Measurements from ENCODE around the gene BHLHE40.
A peak's percentile ranks its signal among the peaks of the same experiment; 100 is the strongest.

BHLHE40 gene

DNA sequence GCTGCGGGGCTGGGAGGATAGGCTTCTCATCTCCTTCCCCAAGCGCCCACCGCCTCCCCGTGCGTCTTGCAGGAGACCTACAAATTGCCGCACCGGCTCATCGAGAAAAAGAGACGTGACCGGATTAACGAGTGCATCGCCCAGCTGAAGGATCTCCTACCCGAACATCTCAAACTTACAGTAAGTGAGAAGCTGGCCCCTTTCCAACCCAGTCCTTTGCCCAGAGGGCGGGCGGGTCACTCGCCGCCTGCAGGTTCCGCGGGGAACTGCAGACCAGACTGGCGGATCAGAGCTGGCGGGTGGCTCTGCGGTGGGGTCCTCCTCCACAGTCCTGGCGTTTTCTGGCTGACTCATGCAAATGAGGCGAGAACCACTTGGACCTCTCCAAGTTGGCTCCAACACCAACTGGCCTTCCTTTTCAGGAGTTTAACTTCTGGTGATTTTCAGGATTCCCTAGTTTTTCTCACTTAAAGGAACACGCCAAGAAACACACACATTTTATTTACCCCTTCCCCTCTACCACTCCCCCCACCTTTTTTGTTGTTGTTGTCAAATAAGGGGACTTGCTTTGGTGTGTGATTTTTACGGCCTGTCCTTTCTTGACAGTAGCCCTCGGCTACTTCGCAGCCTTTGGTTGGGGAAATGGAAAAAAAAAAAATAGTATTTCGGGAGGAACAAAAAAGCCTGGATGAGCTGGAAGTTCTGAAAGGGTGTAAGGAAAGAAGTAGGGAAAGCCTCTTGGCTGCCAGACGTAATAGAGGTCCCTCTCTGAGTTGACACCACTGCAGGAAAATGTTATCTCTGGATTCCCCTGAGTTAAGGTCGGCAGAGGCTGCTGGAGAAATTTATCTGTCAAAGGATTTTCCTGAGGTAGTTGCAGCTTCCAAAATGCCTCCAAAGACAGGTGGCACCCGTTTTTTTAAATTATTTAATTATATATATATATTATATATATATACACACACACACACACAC, 1.3 kb downstream of the BHLHE40 start:
- peak; percentile 97 for TF ChIP-seq CTCF (IDR thresholded peaks at IDR 0.05; ENCODE audit: borderline replicate concordance, insufficient read depth, low read depth, low read length)
- H3K4me3 ChIP-seq (ENCODE audit: low read depth, low read length): peak overlapping the region; percentile 71

GRCh38 chr3:4981294-4981664, 2.0 kb downstream of the BHLHE40 start:
- no peak for TF ChIP-seq CTCF (IDR thresholded peaks at IDR 0.05; ENCODE audit: borderline replicate concordance, insufficient read depth, low read depth, low read length)
- peak overlapping the region; percentile 41 for H3K4me3 ChIP-seq (ENCODE audit: low read depth, low read length)

GRCh38 chr3:4981665-4982494, 2.6 kb downstream of the BHLHE40 start:
- TF ChIP-seq CTCF (IDR thresholded peaks at IDR 0.05; ENCODE audit: borderline replicate concordance, insufficient read depth, low read depth, low read length): peak; percentile 28; the same call in 1 of the 2 replicates
- H3K4me3 ChIP-seq (ENCODE audit: low read depth, low read length): peak overlapping the region; percentile 41

DNA sequence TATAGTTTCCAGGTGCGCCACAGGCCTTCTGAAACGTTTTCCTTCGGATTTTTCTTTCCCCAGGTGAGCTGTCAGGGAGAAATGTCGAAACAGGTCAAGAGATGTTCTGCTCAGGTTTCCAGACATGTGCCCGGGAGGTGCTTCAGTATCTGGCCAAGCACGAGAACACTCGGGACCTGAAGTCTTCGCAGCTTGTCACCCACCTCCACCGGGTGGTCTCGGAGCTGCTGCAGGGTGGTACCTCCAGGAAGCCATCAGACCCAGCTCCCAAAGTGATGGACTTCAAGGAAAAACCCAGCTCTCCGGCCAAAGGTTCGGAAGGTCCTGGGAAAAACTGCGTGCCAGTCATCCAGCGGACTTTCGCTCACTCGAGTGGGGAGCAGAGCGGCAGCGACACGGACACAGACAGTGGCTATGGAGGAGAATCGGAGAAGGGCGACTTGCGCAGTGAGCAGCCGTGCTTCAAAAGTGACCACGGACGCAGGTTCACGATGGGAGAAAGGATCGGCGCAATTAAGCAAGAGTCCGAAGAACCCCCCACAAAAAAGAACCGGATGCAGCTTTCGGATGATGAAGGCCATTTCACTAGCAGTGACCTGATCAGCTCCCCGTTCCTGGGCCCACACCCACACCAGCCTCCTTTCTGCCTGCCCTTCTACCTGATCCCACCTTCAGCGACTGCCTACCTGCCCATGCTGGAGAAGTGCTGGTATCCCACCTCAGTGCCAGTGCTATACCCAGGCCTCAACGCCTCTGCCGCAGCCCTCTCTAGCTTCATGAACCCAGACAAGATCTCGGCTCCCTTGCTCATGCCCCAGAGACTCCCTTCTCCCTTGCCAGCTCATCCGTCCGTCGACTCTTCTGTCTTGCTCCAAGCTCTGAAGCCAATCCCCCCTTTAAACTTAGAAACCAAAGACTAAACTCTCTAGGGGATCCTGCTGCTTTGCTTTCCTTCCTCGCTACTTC, 3.8 kb downstream of the BHLHE40 start:
- no peak for TF ChIP-seq CTCF (IDR thresholded peaks at IDR 0.05; ENCODE audit: borderline replicate concordance, insufficient read depth, low read depth, low read length)

GRCh38 chr3:4983739-4984510, 4.7 kb downstream of the BHLHE40 start:
- TF ChIP-seq CTCF (IDR thresholded peaks at IDR 0.05; ENCODE audit: borderline replicate concordance, insufficient read depth, low read depth, low read length): no peak
- H3K4me3 ChIP-seq (ENCODE audit: low read depth, low read length): peak overlapping the region; percentile 48

More for the DNA sequence above, 3.8 kb downstream of the BHLHE40 start:
- H3K4me3 ChIP-seq (ENCODE audit: low read depth, low read length): peak overlapping the region; percentile 48

DNA sequence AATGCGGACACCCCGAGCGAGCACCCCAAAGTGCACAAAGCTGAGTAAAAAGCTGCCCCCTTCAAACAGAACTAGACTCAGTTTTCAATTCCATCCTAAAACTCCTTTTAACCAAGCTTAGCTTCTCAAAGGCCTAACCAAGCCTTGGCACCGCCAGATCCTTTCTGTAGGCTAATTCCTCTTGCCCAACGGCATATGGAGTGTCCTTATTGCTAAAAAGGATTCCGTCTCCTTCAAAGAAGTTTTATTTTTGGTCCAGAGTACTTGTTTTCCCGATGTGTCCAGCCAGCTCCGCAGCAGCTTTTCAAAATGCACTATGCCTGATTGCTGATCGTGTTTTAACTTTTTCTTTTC, 5.3 kb downstream of the BHLHE40 start:
- no peak for TF ChIP-seq CTCF (IDR thresholded peaks at IDR 0.05; ENCODE audit: borderline replicate concordance, insufficient read depth, low read depth, low read length)
- H3K4me3 ChIP-seq (ENCODE audit: low read depth, low read length): peak overlapping the region; percentile 38
